Endothelial cell of umbilical vein (primary cell): ENCODE measurements around the gene D2HGDH. TPM values are rescaled to one million over a fixed set of nuclear protein-coding genes. Genes with fewer than 3 reads are reported as not detected.

Source experiments
- BruUV-seq: library from RNA; stranded (reverse); fragments of 400-500 nt; replicated peaks from 2 replicates; lab custom pipeline; 2021; lab: Mats Ljungman, UMichigan
- CTCF ChIA-PET: fragments of 300-600, 350-600 bp; sonication (Branson Sonifier 250); formaldehyde crosslinking; loops from one replicate; lab custom pipeline; 2021; ENCODE audit warnings: antibody characterized with exemption, inconsistent platforms; lab: Charles Lee
- POLR2A ChIA-PET: fragments of 300-600, 350-600 bp; sonication (Branson Sonifier 250); formaldehyde crosslinking; loops from one replicate; lab custom pipeline; 2021; ENCODE audit warnings: antibody characterized with exemption, inconsistent platforms; lab: Charles Lee
- DNase-seq: peaks from one replicate; pipeline ENCODE4 v3.0.0-alpha.2; 2011; ENCODE audit warnings: low read depth, low spot score
- FAIRE-seq: peaks from 2 replicates; lab custom pipeline; 2011; peaks lifted over from hg19 to GRCh38; lab: Jason Lieb, UNC
- H2AFZ ChIP-seq: 2 replicates; pipeline ENCODE4 v1.6.0; 2012; ENCODE audit warnings: low read depth, low read length, control low read depth, inconsistent platforms
- H3K27ac ChIP-seq: 2 replicates; pipeline ENCODE4 v1.5.1; 2011; ENCODE audit warnings: low read depth, mild to moderate bottlenecking, control low read depth, low read length, moderate library complexity; ENCODE audit not compliant: insufficient read depth
- H3K27me3 ChIP-seq, 2 experiments: 2 replicates each; pipeline versions ENCODE4 v1.6.0 to v1.6.1; 2011; ENCODE audit warnings: low read length in 2 of 2, mixed read lengths in 1 of 2; ENCODE audit not compliant: control insufficient read depth in 2 of 2, insufficient read depth in 2 of 2
- H3K36me3 ChIP-seq, 2 experiments: 2 replicates in 1 of 2; 3 replicates in 1 of 2; pipeline ENCODE4 v1.5.1; 2011; ENCODE audit warnings: low read length in 2 of 2, mild to moderate bottlenecking in 1 of 2, moderate library complexity in 1 of 2; ENCODE audit not compliant: control insufficient read depth in 2 of 2, insufficient read depth in 2 of 2; ENCODE audit errors: extremely low read depth in 1 of 2
- H3K4me1 ChIP-seq: 3 replicates; pipeline ENCODE4 v1.5.1; 2011; ENCODE audit warnings: mild to moderate bottlenecking, low read length; ENCODE audit not compliant: control insufficient read depth, insufficient read depth; ENCODE audit errors: extremely low read depth
- H3K4me2 ChIP-seq: 2 replicates; pipeline ENCODE4 v1.6.1; 2011; ENCODE audit warnings: low read length, control low read depth, mixed read lengths; ENCODE audit not compliant: insufficient read depth
- H3K4me3 ChIP-seq, 3 experiments: fragments of 200-600 bp in 1 of 3; sonication (generic), shearing (Covaris generic) in 1 of 3; replicated peaks in 1 of 3; 2 replicates each; pipeline ENCODE4 v1.5.1; 2011 to 2016; ENCODE audit warnings: control low read depth in 3 of 3, low read length in 3 of 3, mild to moderate bottlenecking in 2 of 3, inconsistent platforms in 1 of 3, low read depth in 1 of 3, moderate library complexity in 1 of 3; ENCODE audit not compliant: insufficient read depth in 1 of 3
- H3K79me2 ChIP-seq: 2 replicates; pipeline ENCODE4 v1.6.0; 2012; ENCODE audit warnings: low read length, inconsistent platforms; ENCODE audit not compliant: control insufficient read depth, insufficient read depth
- H3K9ac ChIP-seq: replicated peaks from 2 replicates; pipeline ENCODE3; 2011; ENCODE audit warnings: low read length, control low read depth; ENCODE audit not compliant: insufficient read depth; ENCODE audit errors: extremely low read depth
- H3K9me1 ChIP-seq: replicated peaks from 3 replicates; pipeline ENCODE4 v1.6.0; 2011; ENCODE audit warnings: mild to moderate bottlenecking, low read length; ENCODE audit not compliant: control insufficient read depth, insufficient read depth; ENCODE audit errors: extremely low read depth
- H3K9me3 ChIP-seq: replicated peaks from 2 replicates; pipeline ENCODE4 v1.5.1; 2012; ENCODE audit warnings: low read length, inconsistent platforms; ENCODE audit not compliant: control insufficient read depth, insufficient read depth
- H4K20me1 ChIP-seq: replicated peaks from 2 replicates; pipeline ENCODE3; 2011; ENCODE audit warnings: mild to moderate bottlenecking, low read length; ENCODE audit not compliant: control insufficient read depth, insufficient read depth; ENCODE audit errors: extremely low read depth
- CTCF ChIP-seq, 2 donors: IDR thresholded peaks; 1 replicate in 1 of 2; 2 replicates in 1 of 2; pipeline ENCODE4 v1.5.1; 2011; ENCODE audit warnings: low read length in 2 of 2, mild to moderate bottlenecking in 2 of 2, moderate library complexity in 2 of 2, control low read depth in 1 of 2, inconsistent platforms in 1 of 2, low read depth in 1 of 2; ENCODE audit not compliant: insufficient read depth in 1 of 2; ENCODE audit errors: extremely low read depth in 1 of 2
- EZH2 ChIP-seq: IDR thresholded peaks from 2 replicates; pipeline ENCODE4 v1.6.1; 2012; ENCODE audit warnings: borderline replicate concordance, low read depth, mild to moderate bottlenecking, moderate library complexity, low read length, inconsistent platforms; ENCODE audit not compliant: severe bottlenecking
- FOS ChIP-seq: IDR thresholded peaks from 2 replicates; pipeline ENCODE4 v1.6.1; 2011; ENCODE audit warnings: mild to moderate bottlenecking, low read length, moderate library complexity, borderline replicate concordance; ENCODE audit not compliant: insufficient read depth
- GATA2 ChIP-seq: IDR thresholded peaks from 2 replicates; pipeline ENCODE4 v1.7.0; 2011; ENCODE audit warnings: low read depth, mild to moderate bottlenecking, moderate library complexity, mixed read lengths, low read length; ENCODE audit not compliant: insufficient read length, insufficient read depth
- MYC ChIP-seq: IDR thresholded peaks from one replicate; pipeline ENCODE4 v1.6.1; 2011; ENCODE audit warnings: mild to moderate bottlenecking, low read depth, low read length
- POLR2AphosphoS5 ChIP-seq: IDR thresholded peaks from 2 replicates; pipeline ENCODE4 v1.6.1; 2012; ENCODE audit warnings: low read depth, mild to moderate bottlenecking, control low read depth, low read length, moderate library complexity; ENCODE audit not compliant: insufficient read depth
- dilution Hi-C: fragments of 300-500 bp; cut with MboI; formaldehyde crosslinking; loops from one replicate; pipeline ENCODE4 v1.15.0; 2019; ENCODE audit warnings: low sequenced_read_pairs; ENCODE audit not compliant: extremely low pct_ligation_motif_present
- intact Hi-C: fragments of 100-400 bp; cut with micrococcal nuclease; formaldehyde crosslinking; loops from one replicate; pipeline ENCODE4 v1.10.0; 2022
- polyA plus RNA-seq, 4 experiments: library from polyadenylated mRNA; depleted of rRNA in 3 of 4; stranded (reverse) in 3 of 4; unstranded in 1 of 4; fragments of >200 nt; gene quantifications; 2 replicates each; pipeline versions ENCODE4 v1.2.1 to v1.2.3, GENCODE V29; 2011 to 2012; ENCODE audit warnings: missing spikeins in 1 of 4
- total RNA-seq: library from RNA; stranded (reverse); gene quantifications from 2 replicates; pipeline ENCODE4 v1.2.3, GENCODE V29; 2021

D2HGDH gene
- total and polyA plus RNA-seq, 2 donors (not counting 3 experiments of a cell fraction or from before 2014, with no cell fraction given) = 22.3 TPM

GRCh38 chr2:241769819-241770184 lies 35.4 kb downstream of the D2HGDH start:
- H3K9ac ChIP-seq = no peak overlapping the region
- no peaks in the 10 kb centered on the region for H3K27me3 ChIP-seq
- H4K20me1 ChIP-seq = no peaks in the 10 kb centered on the region
- FAIRE-seq = no peak
- BruUV-seq = no TSS peak
- H3K27ac ChIP-seq = no peak overlapping the region
- peaks cover 0 to 2% of the 10 kb centered on the region in 2 experiments for H3K36me3 ChIP-seq
- no peak overlapping the region for H3K4me2 ChIP-seq
- no peak overlapping the region for H2AFZ ChIP-seq
- no peak for DNase-seq
- TF ChIP-seq MYC (no peak), FOS (no peak), CTCF (IDR thresholded peaks at IDR 0.05; ENCODE audit: extremely low read depth in 1 of 2, insufficient read depth in 1 of 2, low read depth in 1 of 2, low read length in 2 of 2) (no peak), POLR2AphosphoS5 (no peak), EZH2 (no peak), GATA2 (no peak)
- dilution Hi-C loops (no loop called here), intact Hi-C loops (no loop called here)
- H3K4me3 ChIP-seq = no peak overlapping the region
- no peaks in the 10 kb centered on the region for H3K9me3 ChIP-seq
- peaks cover 5% of the 10 kb centered on the region for H3K4me1 ChIP-seq
- H3K79me2 ChIP-seq = no peaks in the 10 kb centered on the region
- H3K9me1 ChIP-seq = no peaks in the 10 kb centered on the region
- CTCF ChIA-PET = no interaction called here
- POLR2A ChIA-PET = no interaction called here
